Nephron (organoid): ENCODE measurements around the gene SSH2.

Experiments
- H3K27ac Mint-ChIP-seq, 3 experiments: 2 replicates each; pipeline ENCODE4 v1.8.0; 2020; ENCODE audit warnings: mixed read lengths in 3 of 3, mild to moderate bottlenecking in 2 of 3, moderate library complexity in 1 of 3
- H3K27me3 Mint-ChIP-seq: 2 replicates; pipeline ENCODE4 v1.8.0; 2021; ENCODE audit warnings: low read depth, mild to moderate bottlenecking, moderate library complexity, mixed read lengths
- H3K36me3 Mint-ChIP-seq: 2 replicates; pipeline ENCODE4 v1.8.0; 2020; ENCODE audit warnings: low read depth, mixed read lengths
- H3K4me1 Mint-ChIP-seq: 2 replicates; pipeline ENCODE4 v1.8.0; 2020; ENCODE audit warnings: mixed read lengths
- H3K4me3 Mint-ChIP-seq, 3 experiments: 2 replicates each; pipeline ENCODE4 v1.8.0; 2020; ENCODE audit warnings: mild to moderate bottlenecking in 3 of 3, mixed read lengths in 3 of 3, moderate library complexity in 2 of 3
- H3K9me3 Mint-ChIP-seq: 2 replicates; pipeline ENCODE4 v1.8.0; 2020; ENCODE audit warnings: mixed read lengths
- CTCF ChIP-seq, 3 experiments: fragments of 200-600 bp; sonication (generic); IDR thresholded peaks; one replicate each; pipeline ENCODE4 v1.5.0; 2021; ENCODE audit warnings: antibody characterized with exemption in 3 of 3; ENCODE audit not compliant: unreplicated experiment in 3 of 3

The SSH2 gene

GRCh38 chr17:29710891-29711418 is 219.1 kb downstream of the SSH2 start:
- peaks cover 14% of the 10 kb centered on the region for H3K4me1 Mint-ChIP-seq
- no peak for TF ChIP-seq CTCF (IDR thresholded peaks at IDR 0.05; ENCODE audit: unreplicated experiment in 3 of 3)
- H3K27ac Mint-ChIP-seq, result peak overlapping the region; percentile 80 to 90 (median 83)
- no peaks in the 10 kb centered on the region for H3K27me3 Mint-ChIP-seq
- H3K36me3 Mint-ChIP-seq, result no peaks in the 10 kb centered on the region
- no peak overlapping the region for H3K4me3 Mint-ChIP-seq
- no peaks in the 10 kb centered on the region for H3K9me3 Mint-ChIP-seq

GRCh38 chr17:29710520-29710884 is 219.5 kb downstream of the SSH2 start:
- Mint-ChIP-seq H3K4me3 (no peak overlapping the region), H3K27ac (peak overlapping the region; percentile 80 to 90 (median 83)), H3K4me1 (peaks cover 14% of the 10 kb centered on the region), H3K36me3 (no peaks in the 10 kb centered on the region), H3K27me3 (no peaks in the 10 kb centered on the region), H3K9me3 (no peaks in the 10 kb centered on the region)
- no peak for TF ChIP-seq CTCF (IDR thresholded peaks at IDR 0.05; ENCODE audit: unreplicated experiment in 3 of 3)

DNA sequence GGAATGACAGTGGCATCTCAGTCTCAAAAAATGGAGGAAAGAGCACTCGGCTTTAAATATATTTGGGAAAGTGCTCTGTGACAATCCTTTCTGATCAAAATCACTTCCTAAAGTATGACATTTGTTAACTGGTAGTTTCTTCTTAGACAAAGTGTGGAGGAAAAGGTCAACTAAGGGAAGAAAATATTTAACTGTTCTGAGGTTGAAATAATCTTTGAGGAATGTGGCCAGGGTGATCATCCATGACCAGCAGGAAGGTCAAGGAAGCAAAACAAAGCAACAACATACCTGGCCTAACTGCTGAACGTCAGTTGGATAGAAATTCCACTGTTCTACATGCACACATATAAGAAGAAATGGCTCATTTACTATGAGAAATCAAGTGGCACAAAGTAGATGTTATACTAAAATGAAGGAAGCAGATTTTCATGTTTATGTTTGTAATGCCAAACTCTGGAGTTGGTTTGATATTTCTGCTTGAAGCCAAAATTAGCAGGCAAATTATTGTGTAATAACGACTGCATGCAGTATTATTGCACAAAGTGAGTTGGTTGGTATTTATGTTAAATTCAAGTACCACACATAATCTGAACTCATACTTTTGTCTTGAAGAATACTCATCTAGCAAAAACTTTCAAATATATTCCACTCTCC is 220.0 kb downstream of the SSH2 start:
- peaks cover 14% of the 10 kb centered on the region for H3K4me1 Mint-ChIP-seq
- peak overlapping the region; percentile 80 to 90 (median 83) for H3K27ac Mint-ChIP-seq
- H3K27me3 Mint-ChIP-seq, result no peaks in the 10 kb centered on the region
- TF ChIP-seq CTCF (IDR thresholded peaks at IDR 0.05; ENCODE audit: unreplicated experiment in 3 of 3), result no peak
- no peaks in the 10 kb centered on the region for H3K9me3 Mint-ChIP-seq
- H3K4me3 Mint-ChIP-seq, result peak overlapping the region in 1 of 3 experiments; percentile 6
- no peaks in the 10 kb centered on the region for H3K36me3 Mint-ChIP-seq

DNA sequence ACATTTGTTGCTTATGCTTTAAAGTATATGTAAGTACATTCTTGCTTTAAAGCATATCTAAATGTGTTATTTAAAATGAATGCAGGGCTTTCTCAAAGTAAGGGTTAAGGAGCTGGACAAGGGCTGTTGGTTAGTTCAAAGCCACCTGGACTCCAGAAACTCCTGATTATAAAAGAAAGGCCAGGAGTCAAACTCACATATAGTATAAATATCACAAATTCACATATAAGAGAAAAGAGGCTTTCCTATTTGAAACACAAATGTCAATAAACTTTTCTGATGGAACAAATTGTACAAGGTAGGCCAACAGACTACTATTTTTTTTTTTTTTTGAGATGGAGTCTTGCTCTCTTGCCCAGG is 222.8 kb downstream of the SSH2 start:
- no peaks in the 10 kb centered on the region for H3K27me3 Mint-ChIP-seq
- no peaks in the 10 kb centered on the region for H3K9me3 Mint-ChIP-seq
- H3K4me1 Mint-ChIP-seq, result peaks cover 14% of the 10 kb centered on the region
- no peak for TF ChIP-seq CTCF (IDR thresholded peaks at IDR 0.05; ENCODE audit: unreplicated experiment in 3 of 3)
- peaks cover 7% of the 10 kb centered on the region for H3K36me3 Mint-ChIP-seq
- H3K27ac Mint-ChIP-seq, result no peak overlapping the region
- H3K4me3 Mint-ChIP-seq, result no peak overlapping the region

GRCh38 chr17:29706045-29706431 is 224.0 kb downstream of the SSH2 start:
- Mint-ChIP-seq H3K27me3 (no peaks in the 10 kb centered on the region), H3K9me3 (no peaks in the 10 kb centered on the region)
- no peak for TF ChIP-seq CTCF (IDR thresholded peaks at IDR 0.05; ENCODE audit: unreplicated experiment in 3 of 3)

DNA sequence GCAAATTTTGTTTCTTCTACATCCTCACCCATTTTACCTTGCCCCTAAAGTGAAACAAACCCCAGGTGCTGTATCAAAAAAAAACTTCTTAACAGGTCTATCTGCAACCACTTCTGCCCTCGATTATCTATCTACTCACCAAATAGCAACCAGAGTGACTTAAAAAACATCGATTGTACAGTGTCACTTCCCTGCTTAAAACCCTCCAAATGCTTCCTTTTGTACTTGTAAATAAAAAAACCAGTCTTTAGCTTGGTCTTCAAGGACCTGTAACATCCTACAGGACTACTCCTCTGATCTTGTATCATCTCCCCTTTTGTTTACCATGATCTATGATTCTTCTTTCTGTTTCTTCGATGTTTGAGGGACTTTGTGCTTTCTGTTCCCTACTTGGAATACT is 224.6 kb downstream of the SSH2 start:
- Mint-ChIP-seq H3K4me1 (peaks cover 6% of the 10 kb centered on the region), H3K27me3 (no peaks in the 10 kb centered on the region), H3K9me3 (no peaks in the 10 kb centered on the region), H3K4me3 (no peak overlapping the region), H3K36me3 (peaks cover 9% of the 10 kb centered on the region), H3K27ac (no peak overlapping the region)
- TF ChIP-seq CTCF (IDR thresholded peaks at IDR 0.05; ENCODE audit: unreplicated experiment in 3 of 3), result no peak

More at GRCh38 chr17:29706045-29706431, 224.0 kb downstream of the SSH2 start:
- Mint-ChIP-seq H3K4me1 (peaks cover 12% of the 10 kb centered on the region), H3K4me3 (no peak overlapping the region), H3K36me3 (peaks cover 7% of the 10 kb centered on the region), H3K27ac (no peak overlapping the region)
